Measurements from ENCODE around the gene SLC24A1.
"Not testable (repeated sequence)": the region's sequence is repeated elsewhere in the genome, so short reads cannot be mapped to it uniquely, and the experiment has no call there.

Gene SLC24A1

DNA sequence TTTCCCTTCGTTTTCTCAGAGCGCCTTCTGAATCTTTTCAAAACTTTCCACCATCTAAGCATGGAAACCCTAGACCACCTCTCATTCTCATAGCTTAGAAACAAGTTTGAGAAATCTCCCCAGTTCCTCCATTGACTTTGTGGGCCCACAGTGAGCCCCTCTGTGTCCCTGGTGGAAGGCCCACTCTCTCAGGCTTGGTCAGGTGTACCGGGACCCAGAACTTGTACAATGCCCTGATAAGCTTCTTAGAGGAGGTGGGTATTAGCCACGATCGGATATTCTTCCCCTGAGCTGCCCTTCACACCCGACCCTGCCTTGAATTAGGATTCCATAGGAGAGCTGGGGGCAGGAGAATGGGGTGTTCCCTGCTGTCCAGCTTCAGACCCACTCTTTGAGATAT lies at the start of gene SLC24A1:
SLC24A1 (plus strand) TSS at position 301 of the 400 bp plus-strand sequence. CDS start 2,143 bp downstream, outside the sequence.
- DNase-seq = no peak

DNA sequence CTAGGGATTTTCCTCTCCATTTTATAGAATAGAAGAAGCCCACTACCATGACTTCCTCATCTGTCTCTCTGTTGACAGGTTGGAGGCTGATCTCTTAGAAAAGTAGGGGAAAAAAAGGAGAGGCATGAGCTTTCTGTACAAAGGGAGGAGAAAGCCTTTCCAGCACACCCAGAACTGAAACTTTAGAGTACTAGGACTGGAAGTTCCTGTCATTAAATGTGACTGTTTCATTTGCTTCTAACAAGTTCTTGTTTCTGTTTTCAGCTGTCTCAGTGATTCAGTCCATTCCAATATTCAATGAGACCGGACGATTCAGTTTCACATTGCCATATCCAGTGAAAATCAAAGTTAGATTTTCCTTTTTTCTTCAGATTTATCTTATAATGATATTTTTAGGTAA lies 49.8 kb upstream of the SLC24A1 start:
- no peak for DNase-seq

DNA sequence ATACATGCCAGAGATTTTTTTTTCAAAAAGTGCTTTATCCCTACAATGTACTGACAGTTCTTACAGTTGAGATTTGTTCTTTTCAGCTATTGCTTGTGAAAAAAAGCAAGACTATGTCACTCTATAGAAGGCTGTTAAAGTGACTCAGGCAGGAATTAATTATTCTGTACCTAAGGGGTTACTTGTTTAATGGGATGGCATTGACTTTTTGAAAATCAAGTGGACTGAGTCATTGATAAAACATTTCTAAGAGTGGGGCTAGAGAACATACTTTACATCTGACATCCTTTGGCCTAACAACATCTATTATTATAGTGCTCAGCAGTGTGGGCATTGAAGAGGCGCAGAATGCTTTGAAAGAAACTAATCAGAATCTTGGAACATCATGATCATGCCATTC lies 45.1 kb upstream of the SLC24A1 start:
- no peak for DNase-seq

DNA sequence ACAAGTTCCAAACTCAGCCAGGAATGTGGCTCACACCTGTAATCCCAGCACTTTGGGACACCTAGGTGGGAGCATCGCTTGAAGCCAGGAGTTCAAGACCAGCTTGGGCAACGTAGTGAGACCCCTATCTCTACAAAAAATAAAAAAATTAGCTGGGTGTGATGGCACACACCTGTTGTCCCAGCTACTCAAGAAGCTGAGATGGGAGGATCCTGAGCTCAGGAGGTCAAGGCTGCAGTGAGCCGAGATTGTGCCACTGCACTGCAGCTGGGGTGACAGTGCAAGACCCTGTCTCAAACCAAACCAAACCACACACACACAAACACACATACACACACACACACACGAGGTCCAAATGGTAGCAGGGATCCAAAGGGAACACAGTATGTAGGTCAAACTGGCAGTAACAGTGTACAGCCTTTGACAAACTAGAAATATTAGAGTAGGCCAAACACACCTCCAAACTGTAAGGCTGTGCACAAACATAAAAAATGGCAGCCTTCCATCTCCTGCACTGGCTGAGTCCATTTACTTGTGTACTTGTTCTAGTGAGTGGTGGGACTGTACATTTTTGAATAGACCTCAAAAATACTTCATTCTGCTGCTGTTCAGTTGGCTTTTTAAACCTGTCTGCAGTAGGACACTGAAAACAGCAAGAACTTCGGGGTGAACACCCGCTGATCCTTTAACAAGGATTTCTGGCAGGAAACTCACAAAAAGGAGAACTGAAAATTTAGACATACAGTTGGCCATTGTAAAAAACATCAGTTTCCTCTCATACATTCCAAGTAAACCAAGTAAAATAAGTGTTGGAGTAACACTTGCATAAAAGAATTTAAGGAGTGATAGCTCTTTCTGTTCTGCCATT lies 44.4 kb upstream of the SLC24A1 start:
- DNase-seq = no peak

DNA sequence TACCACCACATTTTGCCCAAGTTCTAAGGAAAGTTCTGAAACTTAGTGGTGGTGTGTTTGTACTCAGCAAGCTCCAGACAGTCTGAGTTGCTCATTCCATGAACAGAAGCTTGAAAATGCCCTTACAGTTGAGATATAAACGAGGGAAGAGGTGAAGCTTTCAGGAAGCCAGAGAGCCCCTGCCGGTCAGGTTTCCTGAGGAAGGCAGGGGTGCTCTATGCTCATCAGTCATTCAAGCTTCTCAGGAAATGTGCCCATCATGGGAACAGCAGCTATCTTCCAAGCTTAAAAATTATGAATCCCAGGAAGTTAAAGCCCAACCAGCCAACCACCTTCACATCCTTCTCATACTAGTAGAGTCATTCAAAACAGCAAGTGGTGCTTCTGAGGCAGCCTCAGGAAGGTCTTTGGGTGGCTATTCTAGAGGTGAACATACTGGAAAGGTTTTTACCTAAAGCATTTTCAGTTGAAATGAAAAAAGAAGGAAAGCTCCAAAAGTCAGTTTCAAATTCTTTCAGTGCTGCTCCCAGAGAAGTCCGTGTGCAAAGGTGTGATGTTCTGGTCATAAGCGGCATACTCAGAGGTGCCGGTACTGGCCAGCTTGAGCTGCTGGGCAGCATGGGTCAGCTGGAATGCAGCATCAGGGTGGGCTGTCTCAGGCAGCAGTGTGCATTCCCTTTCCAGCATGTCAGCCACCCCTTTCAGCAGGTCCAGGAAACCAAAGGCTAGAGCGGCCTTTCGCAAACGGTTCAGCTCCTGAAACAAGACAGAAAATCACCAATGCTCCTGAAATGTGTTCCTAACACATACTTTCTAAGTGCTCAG lies 42.6 kb upstream of the SLC24A1 start:
- DNase-seq = no peak

DNA sequence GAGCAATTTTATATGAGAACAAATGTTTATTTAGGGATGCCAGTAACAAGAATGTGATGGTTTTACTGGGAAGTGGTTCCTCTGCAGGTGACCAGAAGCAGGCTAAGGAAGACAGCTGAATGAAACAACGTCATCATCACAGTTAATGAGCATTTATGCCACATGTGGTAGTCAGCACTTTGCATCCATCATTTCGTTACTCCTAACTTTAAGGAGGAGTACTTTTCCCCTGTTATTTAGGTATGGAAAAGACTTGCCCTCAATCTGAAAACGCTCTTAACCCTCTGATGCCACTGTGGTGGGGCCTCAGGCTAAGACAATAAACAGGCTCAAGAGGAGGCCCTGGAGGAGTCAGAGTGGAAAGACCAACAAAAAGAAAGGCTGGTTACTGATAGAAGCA lies 42.0 kb upstream of the SLC24A1 start:
- DNase-seq = no peak

GRCh38 chr15:65580287-65580686 lies 41.5 kb upstream of the SLC24A1 start:
- no peak for DNase-seq

- no peak for DNase-seq
Observed at GRCh38 chr15:65583701-65584100, 38.0 kb upstream of the SLC24A1 start.

- DNase-seq = no peak
Observed at GRCh38 chr15:65584241-65584640, 37.5 kb upstream of the SLC24A1 start.

DNA sequence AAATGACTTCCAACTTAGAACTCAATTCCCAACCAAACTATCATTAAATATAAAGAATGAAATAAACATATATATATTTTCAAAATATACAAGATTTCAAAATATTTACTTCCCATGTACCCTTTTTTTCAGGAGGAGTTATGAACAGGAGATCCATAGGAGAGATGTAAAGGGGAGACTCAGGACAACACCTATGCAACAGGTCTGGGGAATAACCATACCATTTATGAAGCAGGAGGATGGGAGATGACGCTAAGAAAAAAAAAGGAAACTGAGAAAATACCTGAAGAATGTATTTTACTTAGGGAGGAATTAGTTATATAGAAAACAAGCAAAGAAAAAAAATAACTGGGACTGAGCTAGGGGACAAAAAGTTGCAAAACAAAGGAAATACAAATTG lies 34.6 kb upstream of the SLC24A1 start:
- no peak for DNase-seq

- peak; percentile 29 to 37 for DNase-seq
Observed at GRCh38 chr15:65595960-65596359, 25.8 kb upstream of the SLC24A1 start.

- DNase-seq = no peak
Observed at GRCh38 chr15:65598468-65598867, 23.3 kb upstream of the SLC24A1 start.

DNA sequence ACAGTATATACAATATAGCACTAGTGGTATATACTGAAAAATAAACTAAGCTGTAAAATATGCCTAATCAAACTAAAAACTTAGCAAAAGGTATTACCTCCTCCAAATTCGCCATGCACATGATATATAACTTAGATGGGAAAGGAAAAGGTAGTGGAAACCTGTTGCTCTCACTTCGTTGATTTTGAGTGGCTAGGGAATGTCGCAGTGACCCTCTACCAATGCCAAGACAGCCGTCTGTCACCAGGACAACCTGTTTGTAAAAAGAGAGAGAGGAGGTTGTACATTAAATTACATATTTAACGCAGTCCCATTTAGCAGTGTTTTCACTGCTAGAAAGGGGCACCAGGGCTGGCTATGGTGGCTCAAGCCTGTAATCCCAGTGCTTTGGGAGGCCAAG lies 22.1 kb upstream of the SLC24A1 start:
- no peak for DNase-seq

- DNase-seq = no peak
Observed at GRCh38 chr15:65603134-65603533, 18.6 kb upstream of the SLC24A1 start.

GRCh38 chr15:65603559-65603958 lies 18.2 kb upstream of the SLC24A1 start:
- DNase-seq = no peak

DNA sequence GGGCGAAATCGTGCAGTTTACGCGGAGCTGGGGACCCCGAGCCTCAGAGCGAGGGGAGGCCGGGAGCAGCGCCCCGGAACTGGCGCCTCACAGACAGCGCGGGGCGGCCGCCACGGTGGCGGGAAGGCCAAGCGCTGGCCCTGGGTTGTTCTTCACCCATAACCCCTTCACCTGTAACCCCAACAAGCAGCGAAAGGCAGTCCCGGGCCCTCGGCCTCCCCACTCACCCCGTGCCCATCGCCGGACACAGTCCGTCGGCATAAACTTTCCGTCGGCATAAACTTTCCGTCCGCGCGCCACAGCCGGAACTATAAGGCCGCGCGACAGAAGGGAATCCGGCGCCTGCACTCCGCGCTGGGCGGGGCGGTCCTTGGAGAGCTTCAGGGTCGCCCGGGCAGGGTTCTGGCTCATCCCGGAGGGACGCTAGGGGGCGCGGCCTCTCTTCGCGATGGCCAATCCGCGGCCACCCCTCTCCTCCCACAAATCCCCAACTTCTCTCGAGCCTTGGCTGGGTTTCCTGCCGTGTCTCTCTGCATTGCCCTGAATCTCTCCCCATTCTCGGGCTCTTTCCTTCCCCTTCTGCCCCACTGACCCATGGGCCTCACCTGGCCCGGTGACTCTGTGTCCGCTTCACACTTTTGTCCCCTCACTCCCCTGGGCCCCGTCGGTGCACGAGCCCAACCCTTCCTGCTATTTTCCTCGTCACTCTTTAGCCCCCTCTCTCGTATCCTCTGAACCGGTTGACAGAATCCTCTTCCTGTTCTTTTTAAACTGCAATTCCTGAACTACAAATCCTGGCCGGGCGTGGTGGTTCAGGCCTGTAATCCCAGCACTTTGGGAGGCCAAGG lies 10.6 kb upstream of the SLC24A1 start, which contains the start of gene INTS14:
INTS14 (minus strand) TSS at position 261 of the 848 bp plus-strand sequence. CDS start 3,751 bp downstream, outside the sequence.
- DNase-seq = peak; percentile 98

GRCh38 chr15:65611888-65612615 lies 9.7 kb upstream of the SLC24A1 start:
- DNase-seq = peak; percentile 34 to 48

DNA sequence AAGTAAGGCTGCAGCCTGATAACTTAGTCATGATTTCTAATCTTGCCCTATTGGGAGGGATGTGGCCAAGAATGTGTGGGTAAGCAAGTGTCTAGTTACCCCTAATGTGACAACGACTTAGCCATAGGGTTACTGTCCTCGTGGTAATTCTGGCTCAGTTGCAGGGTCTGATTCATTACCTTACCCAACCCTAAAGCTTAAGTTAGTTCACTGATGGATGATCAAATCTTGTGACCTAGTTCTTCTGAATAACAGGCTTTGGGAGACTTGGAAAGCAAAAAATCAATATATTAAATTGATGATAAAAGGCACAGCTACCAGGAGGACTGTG lies 9.2 kb upstream of the SLC24A1 start:
- no peak for DNase-seq

DNA sequence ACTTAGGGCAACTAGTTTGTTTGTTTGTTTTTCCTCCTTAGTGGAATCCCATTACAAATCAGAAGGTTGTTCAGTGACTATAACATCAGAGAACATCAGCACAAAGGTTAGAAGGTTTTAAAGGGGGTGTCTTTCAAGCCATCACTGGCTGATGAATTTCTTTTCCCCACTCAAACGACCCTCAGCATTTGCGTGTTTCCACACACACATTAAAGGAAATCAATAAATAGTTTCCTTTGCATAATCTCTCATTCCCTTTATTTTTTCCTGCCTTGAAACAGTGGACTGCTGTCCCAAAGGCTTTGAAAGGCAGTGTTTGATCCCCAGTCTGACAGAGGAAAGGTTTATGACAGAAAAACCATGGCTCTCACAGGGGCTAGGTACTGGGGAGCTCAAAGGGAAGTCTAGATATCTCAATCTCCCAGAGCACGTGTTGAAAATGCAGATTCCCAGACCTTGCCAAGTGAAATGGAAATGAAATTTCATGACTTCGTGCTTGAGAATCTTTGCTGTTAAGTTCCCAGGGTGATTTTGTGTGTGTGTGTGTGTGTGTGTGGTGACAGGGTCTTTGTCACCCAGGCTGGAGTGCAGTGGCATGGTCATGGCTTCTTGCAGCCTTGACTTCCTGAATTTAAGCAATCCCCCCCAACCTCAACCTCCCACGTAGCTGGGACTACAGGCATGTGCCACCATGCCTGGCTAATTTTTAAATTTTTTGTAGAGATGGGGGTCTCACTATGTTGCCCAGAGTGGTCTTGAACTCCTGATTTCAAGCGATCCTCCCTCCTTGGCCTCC lies 8.6 kb upstream of the SLC24A1 start:
- no peak for DNase-seq

GRCh38 chr15:65615887-65616286 lies 5.9 kb upstream of the SLC24A1 start:
- DNase-seq = not testable (repeated sequence)

- DNase-seq = no peak
Observed at GRCh38 chr15:65618560-65619109, 3.1 kb upstream of the SLC24A1 start.

Data from SHP77 (cell line).